ENCODE results near the gene PI4K2B.

Gene PI4K2B

GRCh38 chr4:25271866-25272265, 38.0 kb downstream of the PI4K2B start:
- H3K9me2 ChIP-seq (replicated peaks; ENCODE audit: control insufficient read depth, low read length), result no peaks in the 10 kb centered on the region
- TF ChIP-seq EZH2phosphoT487 (IDR thresholded peaks at IDR 0.05; ENCODE audit: borderline replicate concordance, low read length) (no peak), CTCF (IDR thresholded peaks at IDR 0.05; ENCODE audit: low read depth, low read length, poor library complexity, severe bottlenecking) (no peak)
- no peak overlapping the region for H3K4me3 ChIP-seq (ENCODE audit: low read length)
- no peaks in the 10 kb centered on the region for H3K4me1 ChIP-seq (ENCODE audit: control insufficient read depth, low read length)
- no peaks in the 10 kb centered on the region for H3K9me3 ChIP-seq (ENCODE audit: control insufficient read depth, insufficient read depth, low read length)
- no peaks in the 10 kb centered on the region for H3K27me3 ChIP-seq (ENCODE audit: control insufficient read depth, low read length)
- H4K20me1 ChIP-seq (ENCODE audit: control insufficient read depth, insufficient read depth, low read depth, low read length), result no peaks in the 10 kb centered on the region
- no peak overlapping the region for H3K4me2 ChIP-seq (ENCODE audit: low read length)
- peaks cover 16% of the 10 kb centered on the region for H3K36me3 ChIP-seq (ENCODE audit: control insufficient read depth, low read length)
- H3F3A ChIP-seq (ENCODE audit: control insufficient read depth, insufficient read depth), result no peaks in the 10 kb centered on the region
- H3K27ac ChIP-seq (ENCODE audit: low read depth, low read length), result no peak overlapping the region
- H3K79me2 ChIP-seq (ENCODE audit: control insufficient read depth, low read length), result no peaks in the 10 kb centered on the region

DNA sequence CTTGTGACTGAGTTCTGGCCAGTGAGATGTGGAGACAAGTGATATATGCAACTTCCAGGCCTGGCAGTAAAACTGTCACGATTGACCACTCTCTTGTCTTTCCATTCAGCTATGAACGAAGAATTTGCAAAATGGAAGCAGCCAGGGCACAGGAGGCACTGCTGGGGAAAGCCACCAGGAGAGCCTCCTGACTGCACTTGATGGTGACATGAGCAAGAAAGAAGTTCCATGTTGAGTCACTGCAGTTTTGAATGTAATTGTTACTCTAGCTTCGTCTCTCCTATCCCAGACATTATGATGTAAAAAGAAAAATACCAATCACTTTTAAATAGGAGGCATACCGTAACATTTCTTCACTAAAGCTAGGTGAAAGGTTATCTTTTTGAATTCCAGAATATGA, 46.4 kb downstream of the PI4K2B start:
- Histone ChIP-seq H3K4me1 (ENCODE audit: control insufficient read depth, low read length) (no peaks in the 10 kb centered on the region), H3K27ac (ENCODE audit: low read depth, low read length) (no peak overlapping the region), H3K4me2 (ENCODE audit: low read length) (no peak overlapping the region), H3K36me3 (ENCODE audit: control insufficient read depth, low read length) (peaks cover 12% of the 10 kb centered on the region), H3K9me3 (ENCODE audit: control insufficient read depth, insufficient read depth, low read length) (no peaks in the 10 kb centered on the region), H4K20me1 (ENCODE audit: control insufficient read depth, insufficient read depth, low read depth, low read length) (no peaks in the 10 kb centered on the region), H3K79me2 (ENCODE audit: control insufficient read depth, low read length) (no peaks in the 10 kb centered on the region), H3F3A (ENCODE audit: control insufficient read depth, insufficient read depth) (peaks cover 2% of the 10 kb centered on the region; the same call in 1 of the 2 replicates), H3K4me3 (ENCODE audit: low read length) (no peak overlapping the region), H3K27me3 (ENCODE audit: control insufficient read depth, low read length) (no peaks in the 10 kb centered on the region), H3K9me2 (replicated peaks; ENCODE audit: control insufficient read depth, low read length) (no peaks in the 10 kb centered on the region)
- TF ChIP-seq CTCF (IDR thresholded peaks at IDR 0.05; ENCODE audit: low read depth, low read length, poor library complexity, severe bottlenecking), result no peak
- TF ChIP-seq EZH2phosphoT487 (IDR thresholded peaks at IDR 0.05; ENCODE audit: borderline replicate concordance, low read length), result no peak

- no peak overlapping the region for H3K4me3 ChIP-seq (ENCODE audit: low read length)
- H3K79me2 ChIP-seq (ENCODE audit: control insufficient read depth, low read length), result no peaks in the 10 kb centered on the region
- peaks cover 2% of the 10 kb centered on the region; the same call in 1 of the 2 replicates for H3F3A ChIP-seq (ENCODE audit: control insufficient read depth, insufficient read depth)
- peaks cover 4% of the 10 kb centered on the region; the same call in 1 of the 2 replicates for H3K36me3 ChIP-seq (ENCODE audit: control insufficient read depth, low read length)
- no peaks in the 10 kb centered on the region for H4K20me1 ChIP-seq (ENCODE audit: control insufficient read depth, insufficient read depth, low read depth, low read length)
- no peaks in the 10 kb centered on the region; the same call in 1 of the 2 replicates for H3K9me3 ChIP-seq (ENCODE audit: control insufficient read depth, insufficient read depth, low read length)
- no peaks in the 10 kb centered on the region for H3K9me2 ChIP-seq (replicated peaks; ENCODE audit: control insufficient read depth, low read length)
- TF ChIP-seq CTCF (IDR thresholded peaks at IDR 0.05; ENCODE audit: low read depth, low read length, poor library complexity, severe bottlenecking) (no peak), EZH2phosphoT487 (IDR thresholded peaks at IDR 0.05; ENCODE audit: borderline replicate concordance, low read length) (no peak)
- no peaks in the 10 kb centered on the region for H3K4me1 ChIP-seq (ENCODE audit: control insufficient read depth, low read length)
- no peak overlapping the region for H3K27ac ChIP-seq (ENCODE audit: low read depth, low read length)
- no peaks in the 10 kb centered on the region for H3K27me3 ChIP-seq (ENCODE audit: control insufficient read depth, low read length)
- H3K4me2 ChIP-seq (ENCODE audit: low read length), result no peak overlapping the region
Measured at GRCh38 chr4:25283948-25284347, 50.1 kb downstream of the PI4K2B start.

All from DOHH2 (cell line).